ENCODE data around the gene ZPLD1. TPM values are rescaled to one million over a fixed set of nuclear protein-coding genes. Genes with fewer than 3 reads are reported as not detected.

Gene ZPLD1
- total RNA-seq, 1 experiment from 2014 or later: not detected

- Histone ChIP-seq H4K8ac (replicated peaks; ENCODE audit: insufficient read length, low read depth, low read length) (no peak overlapping the region), H3K9me3 (ENCODE audit: control insufficient read depth, low read depth, low read length) (no peaks in the 10 kb centered on the region), H3K23me2 (ENCODE audit: insufficient read length, low read depth, low read length, poor library complexity, severe bottlenecking) (no peaks in the 10 kb centered on the region), H3K27me3 (ENCODE audit: insufficient read depth, low read length) (no peaks in the 10 kb centered on the region), H2BK12ac (ENCODE audit: insufficient read length, low read depth, low read length) (no peak overlapping the region), H2BK120ac (ENCODE audit: low read depth, low read length, poor library complexity, severe bottlenecking) (no peak overlapping the region), H3T11ph (ENCODE audit: low read length) (no peak overlapping the region), H3K79me1 (ENCODE audit: insufficient read depth, low read depth, low read length, poor library complexity, severe bottlenecking) (no peaks in the 10 kb centered on the region), H2BK15ac (ENCODE audit: low read depth, low read length) (no peak overlapping the region), H3K56ac (ENCODE audit: insufficient read length, low read depth, low read length) (no peak overlapping the region), H3K27ac (ENCODE audit: insufficient read length, low read depth, low read length) (no peak overlapping the region), H2AK5ac (ENCODE audit: insufficient read length, low read length) (no peak overlapping the region), H3K4ac (ENCODE audit: low read depth, low read length) (no peak overlapping the region), H4K5ac (ENCODE audit: insufficient read length, low read depth, low read length) (no peak overlapping the region), H3K4me2 (ENCODE audit: insufficient read depth, insufficient read length, low read length) (no peak overlapping the region), H3K14ac (ENCODE audit: insufficient read depth, low read length) (no peak overlapping the region), H2BK20ac (ENCODE audit: low read depth, low read length, poor library complexity, severe bottlenecking) (no peak overlapping the region), H2BK5ac (ENCODE audit: insufficient read length, low read length) (no peak overlapping the region), H3K79me2 (ENCODE audit: insufficient read depth, low read length) (no peaks in the 10 kb centered on the region), H2AFZ (ENCODE audit: low read length) (no peak overlapping the region), H3K18ac (ENCODE audit: insufficient read length, low read depth, low read length) (no peak overlapping the region), H3K4me1 (ENCODE audit: insufficient read depth, low read length) (no peaks in the 10 kb centered on the region), H3K23ac (ENCODE audit: insufficient read length, low read depth, low read length) (no peak overlapping the region), H4K20me1 (ENCODE audit: control insufficient read depth, insufficient read depth, insufficient read length) (no peaks in the 10 kb centered on the region), H4K91ac (ENCODE audit: insufficient read length, low read depth, low read length) (no peak overlapping the region), H3K9ac (ENCODE audit: extremely low read depth, insufficient read length, low read length) (no peak overlapping the region)
- no peak for TF ChIP-seq CTCF (conservative IDR thresholded peaks at IDR 0.05)
- Mint-ChIP-seq H3K4me3 (no peak overlapping the region), H3K27me3 (ENCODE audit: low read depth) (no peaks in the 10 kb centered on the region), H3K4me1 (0 out of 4 replicates have a peak, but pooled peaks cover 0 to 2% of the 10 kb centered on the region in 2 experiments), H3K36me3 (ENCODE audit: insufficient read depth in 1 of 3, low read depth in 3 of 3) (no peaks in the 10 kb centered on the region), H3K9me3 (peaks cover 4 to 7% of the 10 kb centered on the region in 2 experiments; a peak in 3 of 5 replicates), H3K27ac (no peak overlapping the region)
- WGBS (ENCODE audit: extremely low coverage, insufficient read length, low lambda C conversion rate): no CpG with 5 or more reads among the region's 7 CpGs
- DNase-seq: no peak
Measured at GRCh38 chr3:102390171-102390864, 44.5 kb upstream of the ZPLD1 start.

Measured in H9 (cell line).